Measurements from ENCODE around the gene MYH10. TPM values are rescaled to one million over a fixed set of nuclear protein-coding genes. Genes with fewer than 3 reads are reported as not detected.

Gene MYH10
- total RNA-seq, 1 donor from 2014 or later, result 49.7 TPM

- no peak overlapping the region for H3K4me3 ChIP-seq
- H3K4me1 ChIP-seq, result peaks cover 7% of the 10 kb centered on the region
- intact Hi-C loops (cut with micrococcal nuclease), result no loop called here
- H3K27me3 ChIP-seq (ENCODE audit: low read depth), result no peaks in the 10 kb centered on the region
- no peak overlapping the region for H3K27ac ChIP-seq (replicated peaks)
- no peak for TF ChIP-seq CTCF (IDR thresholded peaks at IDR 0.05; ENCODE audit: borderline replicate concordance)
- peaks cover 7% of the 10 kb centered on the region for H3K9me3 ChIP-seq (replicated peaks)
- no peak for DNase-seq
- H3K36me3 ChIP-seq, result no peaks in the 10 kb centered on the region
Observed at GRCh38 chr17:8426094-8426720, 204.3 kb downstream of the MYH10 start.

Other genes with a start within 250 kb of the MYH10 start
- gene RPL26, start 247.5 kb downstream of the MYH10 start, total RNA-seq, result 960 TPM
- gene RNF222, start 232.9 kb downstream of the MYH10 start, total RNA-seq, result not detected
- 25.0 TPM for gene NDEL1, start 194.8 kb downstream of the MYH10 start, total RNA-seq
- not detected for gene CCDC42, start 114.1 kb upstream of the MYH10 start, total RNA-seq
- gene SPDYE4, start 127.8 kb upstream of the MYH10 start, total RNA-seq, result not detected
- gene MFSD6L, start 168.6 kb upstream of the MYH10 start, total RNA-seq, result not detected
- gene PIK3R6, start 236.9 kb upstream of the MYH10 start, total RNA-seq, result 1.2 TPM